H9 (cell line): Measurements from ENCODE around the gene RAB39A. TPM values are rescaled to one million over a fixed set of nuclear protein-coding genes. Genes with fewer than 3 reads are reported as not detected.

Experiments used
- DNase-seq: peaks from one replicate; pipeline ENCODE4 v3.0.0-alpha.2; 2017
- H2AFZ ChIP-seq: one replicate; pipeline ENCODE4 v1.6.1; 2013; ENCODE audit warnings: mild to moderate bottlenecking, low read length, control low read depth, moderate library complexity
- H2AK5ac ChIP-seq: 2 replicates; pipeline ENCODE4 v1.6.1; 2013; ENCODE audit warnings: low read length, control low read depth, mixed read lengths; ENCODE audit not compliant: insufficient read length
- H2BK120ac ChIP-seq: one replicate; pipeline ENCODE4 v1.6.1; 2013; ENCODE audit warnings: low read depth, mild to moderate bottlenecking, low read length, control low read depth, inconsistent platforms; ENCODE audit not compliant: poor library complexity, severe bottlenecking
- H2BK12ac ChIP-seq: 2 replicates; pipeline ENCODE4 v1.6.1; 2013; ENCODE audit warnings: low read length, control low read depth, mixed read lengths, low read depth; ENCODE audit not compliant: insufficient read length
- H2BK15ac ChIP-seq: 2 replicates; pipeline ENCODE4 v1.6.1; 2013; ENCODE audit warnings: low read depth, low read length, control low read depth
- H2BK20ac ChIP-seq: one replicate; pipeline ENCODE4 v1.6.1; 2013; ENCODE audit warnings: low read depth, mild to moderate bottlenecking, low read length, control low read depth, inconsistent platforms; ENCODE audit not compliant: poor library complexity, severe bottlenecking
- H2BK5ac ChIP-seq: 2 replicates; pipeline ENCODE4 v1.6.1; 2013; ENCODE audit warnings: low read length, control low read depth, mixed read lengths; ENCODE audit not compliant: insufficient read length
- H3K14ac ChIP-seq: 2 replicates; pipeline ENCODE4 v1.6.1; 2013; ENCODE audit warnings: low read length, control low read depth; ENCODE audit not compliant: insufficient read depth
- H3K18ac ChIP-seq: 2 replicates; pipeline ENCODE4 v1.6.1; 2013; ENCODE audit warnings: low read depth, mild to moderate bottlenecking, mixed read lengths, low read length, control low read depth; ENCODE audit not compliant: insufficient read length
- H3K23ac ChIP-seq: 2 replicates; pipeline ENCODE4 v1.6.1; 2013; ENCODE audit warnings: low read length, control low read depth, mixed read lengths, low read depth; ENCODE audit not compliant: insufficient read length
- H3K23me2 ChIP-seq: 2 replicates; pipeline ENCODE4 v1.6.1; 2013; ENCODE audit warnings: low read depth, mild to moderate bottlenecking, mixed read lengths, low read length, control low read depth; ENCODE audit not compliant: insufficient read length, poor library complexity, severe bottlenecking
- H3K27ac ChIP-seq: 2 replicates; pipeline ENCODE4 v1.5.1; 2013; ENCODE audit warnings: low read length, control low read depth, mixed read lengths, low read depth; ENCODE audit not compliant: insufficient read length
- H3K27me3 ChIP-seq: 2 replicates; pipeline ENCODE4 v1.6.1; 2013; ENCODE audit warnings: low read length, control low read depth, inconsistent platforms; ENCODE audit not compliant: insufficient read depth
- H3K4ac ChIP-seq: 2 replicates; pipeline ENCODE4 v1.6.1; 2013; ENCODE audit warnings: low read depth, mild to moderate bottlenecking, control low read depth, inconsistent platforms, low read length, moderate library complexity
- H3K4me1 ChIP-seq: 2 replicates; pipeline ENCODE4 v1.6.1; 2013; ENCODE audit warnings: low read length, control low read depth, inconsistent platforms; ENCODE audit not compliant: insufficient read depth
- H3K4me2 ChIP-seq: 2 replicates; pipeline ENCODE4 v1.6.1; 2013; ENCODE audit warnings: low read length, control low read depth, mixed read lengths; ENCODE audit not compliant: insufficient read length, insufficient read depth
- H3K56ac ChIP-seq: 2 replicates; pipeline ENCODE4 v1.6.1; 2013; ENCODE audit warnings: low read depth, mild to moderate bottlenecking, mixed read lengths, low read length, control low read depth; ENCODE audit not compliant: insufficient read length
- H3K79me1 ChIP-seq: 2 replicates; pipeline ENCODE4 v1.6.1; 2013; ENCODE audit warnings: low read depth, mild to moderate bottlenecking, moderate library complexity, low read length, control low read depth, inconsistent platforms; ENCODE audit not compliant: insufficient read depth, poor library complexity, severe bottlenecking
- H3K79me2 ChIP-seq: 2 replicates; pipeline ENCODE4 v1.6.1; 2013; ENCODE audit warnings: low read length, control low read depth, inconsistent platforms; ENCODE audit not compliant: insufficient read depth
- H3K9ac ChIP-seq: 2 replicates; pipeline ENCODE4 v1.6.1; 2013; ENCODE audit warnings: low read length, control low read depth, mixed read lengths; ENCODE audit not compliant: insufficient read length; ENCODE audit errors: extremely low read depth
- H3K9me3 ChIP-seq: one replicate; pipeline ENCODE4 v1.6.1; 2013; ENCODE audit warnings: low read depth, low read length, inconsistent platforms; ENCODE audit not compliant: control insufficient read depth
- H3T11ph ChIP-seq: one replicate; pipeline ENCODE4 v1.6.1; 2013; ENCODE audit warnings: mild to moderate bottlenecking, low read length, control low read depth, inconsistent platforms
- H4K20me1 ChIP-seq: one replicate; pipeline ENCODE4 v1.6.1; 2013; ENCODE audit not compliant: control insufficient read depth, insufficient read length, insufficient read depth
- H4K5ac ChIP-seq: 2 replicates; pipeline ENCODE4 v1.6.1; 2013; ENCODE audit warnings: low read depth, mild to moderate bottlenecking, mixed read lengths, low read length, control low read depth; ENCODE audit not compliant: insufficient read length
- H4K8ac ChIP-seq: replicated peaks from 2 replicates; pipeline ENCODE4 v1.6.1; 2013; ENCODE audit warnings: low read length, control low read depth, mixed read lengths, low read depth; ENCODE audit not compliant: insufficient read length
- H4K91ac ChIP-seq: 2 replicates; pipeline ENCODE4 v1.6.1; 2013; ENCODE audit warnings: low read depth, mild to moderate bottlenecking, moderate library complexity, mixed read lengths, low read length, control low read depth; ENCODE audit not compliant: insufficient read length
- H3K27ac Mint-ChIP-seq, 3 experiments: 2 replicates in 2 of 3; 3 replicates in 1 of 3; pipeline ENCODE4 v1.8.0; 2020 to 2021; ENCODE audit warnings: mixed read lengths in 3 of 3, mild to moderate bottlenecking in 1 of 3, moderate library complexity in 1 of 3
- H3K27me3 Mint-ChIP-seq: 2 replicates; pipeline ENCODE4 v1.8.0; 2021; ENCODE audit warnings: low read depth, mild to moderate bottlenecking, moderate library complexity, mixed read lengths
- H3K36me3 Mint-ChIP-seq, 3 experiments: 2 replicates in 2 of 3; 3 replicates in 1 of 3; pipeline ENCODE4 v1.8.0; 2020 to 2021; ENCODE audit warnings: low read depth in 3 of 3, mixed read lengths in 3 of 3; ENCODE audit not compliant: insufficient read depth in 1 of 3
- H3K4me1 Mint-ChIP-seq, 2 experiments: 2 replicates each; pipeline ENCODE4 v1.8.0; 2020; ENCODE audit warnings: mixed read lengths in 2 of 2
- H3K4me3 Mint-ChIP-seq, 2 experiments: 2 replicates in 1 of 2; 3 replicates in 1 of 2; pipeline ENCODE4 v1.8.0; 2020 to 2021; ENCODE audit warnings: mild to moderate bottlenecking in 2 of 2, mixed read lengths in 2 of 2, moderate library complexity in 1 of 2
- H3K9me3 Mint-ChIP-seq, 2 experiments: 2 replicates in 1 of 2; 3 replicates in 1 of 2; pipeline ENCODE4 v1.8.0; 2020; ENCODE audit warnings: mild to moderate bottlenecking in 2 of 2, mixed read lengths in 2 of 2, moderate library complexity in 1 of 2
- WGBS: extraction: QIAGEN DNeasy Blood & Tissue Kit; methylation state at CpG from one replicate; pipeline ENCODE4 v1.1.7; 2013; ENCODE audit warnings: missing lambda C conversion rate, low lambda C conversion rate, mixed read lengths; ENCODE audit not compliant: insufficient read length; ENCODE audit errors: extremely low coverage; 5-methylcytosine and 5-hydroxymethylcytosine counted together
- total RNA-seq: library from RNA; stranded (reverse); gene quantifications from 2 replicates; pipeline ENCODE4 v1.2.1, GENCODE V29; 2021
- TF ChIP-seq, protein P1 (sequence below): fragments of 200-600 bp; sonication (generic); conservative IDR thresholded peaks from 3 replicates; pipeline ENCODE4 v1.8.0; 2021; ENCODE audit warnings: antibody characterized with exemption, mild to moderate bottlenecking

RAB39A gene
- total RNA-seq, 1 experiment from 2014 or later: 9.7 TPM

- Histone ChIP-seq H3K9me3 (no peaks in the 10 kb centered on the region), H2AK5ac (no peak overlapping the region), H4K91ac (no peak overlapping the region), H2BK120ac (no peak overlapping the region), H2BK5ac (no peak overlapping the region), H3K18ac (no peak overlapping the region), H3K4me2 (no peak overlapping the region), H4K8ac (no peak overlapping the region), H3K4me1 (peaks cover 4% of the 10 kb centered on the region; the same call in 1 of the 2 replicates), H4K5ac (no peak overlapping the region), H3K27me3 (no peaks in the 10 kb centered on the region), H3K23ac (no peak overlapping the region), H2BK12ac (no peak overlapping the region), H2BK15ac (no peak overlapping the region), H4K20me1 (no peaks in the 10 kb centered on the region), H2AFZ (no peak overlapping the region), H3T11ph (no peak overlapping the region), H3K79me2 (no peaks in the 10 kb centered on the region), H3K27ac (no peak overlapping the region), H2BK20ac (no peak overlapping the region), H3K79me1 (no peaks in the 10 kb centered on the region), H3K14ac (no peak overlapping the region), H3K9ac (no peak overlapping the region), H3K56ac (no peak overlapping the region), H3K23me2 (peaks cover 2% of the 10 kb centered on the region), H3K4ac (no peak overlapping the region)
- Mint-ChIP-seq H3K27me3 (no peaks in the 10 kb centered on the region), H3K36me3 (no peaks in the 10 kb centered on the region), H3K27ac (no peak overlapping the region), H3K4me1 (peaks cover 18 to 21% of the 10 kb centered on the region in 2 experiments), H3K9me3 (no peaks in the 10 kb centered on the region; a peak in 1 of 5 replicates), H3K4me3 (no peak overlapping the region)
- no peak for DNase-seq
- TF ChIP-seq, protein P1, sequence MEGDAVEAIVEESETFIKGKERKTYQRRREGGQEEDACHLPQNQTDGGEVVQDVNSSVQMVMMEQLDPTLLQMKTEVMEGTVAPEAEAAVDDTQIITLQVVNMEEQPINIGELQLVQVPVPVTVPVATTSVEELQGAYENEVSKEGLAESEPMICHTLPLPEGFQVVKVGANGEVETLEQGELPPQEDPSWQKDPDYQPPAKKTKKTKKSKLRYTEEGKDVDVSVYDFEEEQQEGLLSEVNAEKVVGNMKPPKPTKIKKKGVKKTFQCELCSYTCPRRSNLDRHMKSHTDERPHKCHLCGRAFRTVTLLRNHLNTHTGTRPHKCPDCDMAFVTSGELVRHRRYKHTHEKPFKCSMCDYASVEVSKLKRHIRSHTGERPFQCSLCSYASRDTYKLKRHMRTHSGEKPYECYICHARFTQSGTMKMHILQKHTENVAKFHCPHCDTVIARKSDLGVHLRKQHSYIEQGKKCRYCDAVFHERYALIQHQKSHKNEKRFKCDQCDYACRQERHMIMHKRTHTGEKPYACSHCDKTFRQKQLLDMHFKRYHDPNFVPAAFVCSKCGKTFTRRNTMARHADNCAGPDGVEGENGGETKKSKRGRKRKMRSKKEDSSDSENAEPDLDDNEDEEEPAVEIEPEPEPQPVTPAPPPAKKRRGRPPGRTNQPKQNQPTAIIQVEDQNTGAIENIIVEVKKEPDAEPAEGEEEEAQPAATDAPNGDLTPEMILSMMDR: no peak
- WGBS: no CpG with 5 or more reads among the region's 5 CpGs
Observed at GRCh38 chr11:107996006-107996776, 67.9 kb downstream of the RAB39A start.
